ENCODE measurements around the gene FRMPD4.

GRCh38 chrX:12747433-12747832 lies 609.2 kb downstream of the FRMPD4 start:
- TF ChIP-seq CTCF (IDR thresholded peaks at IDR 0.05) (no peak), EP300 (IDR thresholded peaks at IDR 0.05) (no peak), POLR2A (IDR thresholded peaks at IDR 0.05) (no peak)

Measured in tibial nerve (tissue), 4 donors.